Upper lobe of left lung (tissue), 4 donors: ENCODE results near the gene SUPT3H.

Experiments
- POLR2A ChIP-seq, 4 donors: fragments of 450-650 bp; IDR thresholded peaks; one replicate each; pipeline ENCODE4 v1.5.1; 2016 to 2017; ENCODE audit warnings: antibody characterized with exemption in 4 of 4, mild to moderate bottlenecking in 2 of 4
- TF ChIP-seq, protein P1 (sequence below), 6 experiments: fragments of 450-650 bp in 4 of 6; fragments of 200-600 bp in 2 of 6; sonication (generic) in 2 of 6; IDR thresholded peaks; one replicate each; pipeline ENCODE4 v1.5.1; 2016 to 2019; ENCODE audit warnings: antibody characterized with exemption in 6 of 6

DNA sequence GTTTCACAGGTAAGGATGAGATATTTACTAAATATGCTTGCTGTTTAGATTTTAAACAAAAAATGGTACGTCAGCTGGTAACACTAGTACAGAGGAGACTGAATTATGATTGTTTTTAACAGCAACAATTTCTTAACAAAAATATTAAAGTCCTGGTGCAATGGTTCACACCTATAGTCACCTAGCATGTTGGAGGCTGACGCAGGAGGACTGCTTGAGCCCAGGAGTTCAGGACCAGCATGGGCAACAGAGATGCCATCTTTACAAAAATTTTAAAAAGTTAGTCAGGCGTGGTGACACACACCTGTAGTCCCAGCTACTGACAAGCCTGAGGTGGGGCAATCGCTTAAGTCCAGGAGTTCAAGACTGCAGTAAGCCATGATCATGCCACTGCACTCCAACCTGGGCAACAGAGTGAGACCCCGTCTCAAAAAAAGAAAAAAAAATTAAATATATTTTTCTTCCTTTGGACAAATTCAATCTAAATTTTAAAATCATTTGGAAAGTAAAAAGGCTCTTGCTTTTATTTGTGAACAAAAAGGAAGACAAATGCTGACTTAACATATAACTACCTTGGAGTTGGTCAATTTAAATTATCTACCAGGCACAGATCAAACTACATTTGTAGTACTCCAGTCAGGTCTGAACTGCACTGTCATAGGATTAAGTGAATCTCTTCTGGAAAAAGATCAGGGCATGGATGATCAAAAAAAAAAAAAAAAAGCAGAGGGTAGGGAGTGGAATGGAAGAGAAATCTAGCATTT is 87.8 kb downstream of the SUPT3H start:
- TF ChIP-seq, protein P1, sequence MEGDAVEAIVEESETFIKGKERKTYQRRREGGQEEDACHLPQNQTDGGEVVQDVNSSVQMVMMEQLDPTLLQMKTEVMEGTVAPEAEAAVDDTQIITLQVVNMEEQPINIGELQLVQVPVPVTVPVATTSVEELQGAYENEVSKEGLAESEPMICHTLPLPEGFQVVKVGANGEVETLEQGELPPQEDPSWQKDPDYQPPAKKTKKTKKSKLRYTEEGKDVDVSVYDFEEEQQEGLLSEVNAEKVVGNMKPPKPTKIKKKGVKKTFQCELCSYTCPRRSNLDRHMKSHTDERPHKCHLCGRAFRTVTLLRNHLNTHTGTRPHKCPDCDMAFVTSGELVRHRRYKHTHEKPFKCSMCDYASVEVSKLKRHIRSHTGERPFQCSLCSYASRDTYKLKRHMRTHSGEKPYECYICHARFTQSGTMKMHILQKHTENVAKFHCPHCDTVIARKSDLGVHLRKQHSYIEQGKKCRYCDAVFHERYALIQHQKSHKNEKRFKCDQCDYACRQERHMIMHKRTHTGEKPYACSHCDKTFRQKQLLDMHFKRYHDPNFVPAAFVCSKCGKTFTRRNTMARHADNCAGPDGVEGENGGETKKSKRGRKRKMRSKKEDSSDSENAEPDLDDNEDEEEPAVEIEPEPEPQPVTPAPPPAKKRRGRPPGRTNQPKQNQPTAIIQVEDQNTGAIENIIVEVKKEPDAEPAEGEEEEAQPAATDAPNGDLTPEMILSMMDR (IDR thresholded peaks at IDR 0.05), result no peak
- no peak for TF ChIP-seq POLR2A (IDR thresholded peaks at IDR 0.05)
